ENCODE results near the gene MAK. TPM values are rescaled to one million over a fixed set of nuclear protein-coding genes. Genes with fewer than 3 reads are reported as not detected.

The MAK gene
- total and polyA plus RNA-seq, 2 of the 13 experiments (the other 11 are each of a cell fraction or from before 2014, with no cell fraction given): 0.04 TPM; not detected in 1

DNA sequence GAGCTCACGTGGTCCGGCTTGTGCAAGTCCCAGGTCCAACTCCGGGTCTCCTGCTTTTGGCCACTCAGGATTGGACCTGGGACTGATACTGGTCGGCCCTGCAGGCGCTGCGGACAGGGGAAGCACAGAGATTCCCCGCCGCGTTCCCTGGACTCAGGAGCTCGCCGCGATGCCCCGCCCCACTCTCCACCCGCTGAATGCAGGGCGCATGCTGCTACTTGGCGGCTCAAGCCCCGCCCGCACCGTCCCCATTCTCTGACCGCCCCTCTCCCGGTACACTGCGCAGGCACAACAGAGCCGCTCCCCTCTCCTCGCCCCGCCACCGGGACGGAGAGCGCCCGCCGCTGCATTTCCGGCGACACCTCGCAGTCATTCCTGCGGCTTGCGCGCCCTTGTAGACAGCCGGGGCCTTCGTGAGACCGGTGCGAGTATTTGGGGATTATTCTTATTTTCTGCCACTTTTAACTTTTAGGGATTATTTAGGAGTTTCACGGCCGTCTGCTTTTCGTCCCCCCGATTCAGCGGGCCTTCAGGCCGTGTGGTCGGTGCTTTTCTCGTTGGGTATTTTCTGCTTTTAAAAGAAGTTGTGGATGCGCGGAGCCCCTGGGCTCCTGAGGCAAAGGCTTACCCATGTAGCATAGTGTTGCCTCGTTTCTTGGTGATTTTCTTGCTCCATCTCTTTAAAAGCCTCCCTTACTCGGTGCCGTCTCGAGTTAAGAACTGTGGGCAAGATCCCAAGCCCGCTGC lies 115.3 kb downstream of the MAK start, which contains the start of gene TMEM14C (continued):
- TF ChIP-seq ZNF766 (CRISPR knock-in tag; IDR thresholded peaks at IDR 0.05; ENCODE audit: borderline replicate concordance): peak; percentile 92
- no peak for TF ChIP-seq ESRRA (CRISPR knock-in tag; IDR thresholded peaks at IDR 0.05; ENCODE audit: low read depth)
- peak; percentile 48 for TF ChIP-seq HNRNPK (IDR thresholded peaks at IDR 0.05; ENCODE audit: low read depth, low read length, poor library complexity, severe bottlenecking)
- TF ChIP-seq HOXA9 (CRISPR knock-in tag; IDR thresholded peaks at IDR 0.05; ENCODE audit: borderline replicate concordance): peak; percentile 91; the same call in 1 of the 2 replicates
- TF ChIP-seq ZNF746 (CRISPR knock-in tag; IDR thresholded peaks at IDR 0.05): peak; percentile 93
- TF ChIP-seq, protein P1, sequence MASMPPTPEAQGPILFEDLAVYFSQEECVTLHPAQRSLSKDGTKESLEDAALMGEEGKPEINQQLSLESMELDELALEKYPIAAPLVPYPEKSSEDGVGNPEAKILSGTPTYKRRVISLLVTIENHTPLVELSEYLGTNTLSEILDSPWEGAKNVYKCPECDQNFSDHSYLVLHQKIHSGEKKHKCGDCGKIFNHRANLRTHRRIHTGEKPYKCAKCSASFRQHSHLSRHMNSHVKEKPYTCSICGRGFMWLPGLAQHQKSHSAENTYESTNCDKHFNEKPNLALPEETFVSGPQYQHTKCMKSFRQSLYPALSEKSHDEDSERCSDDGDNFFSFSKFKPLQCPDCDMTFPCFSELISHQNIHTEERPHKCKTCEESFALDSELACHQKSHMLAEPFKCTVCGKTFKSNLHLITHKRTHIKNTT (CRISPR knock-in tag; IDR thresholded peaks at IDR 0.05): no peak
- TF ChIP-seq MYC (CRISPR knock-in tag; IDR thresholded peaks at IDR 0.05; ENCODE audit: borderline replicate concordance): peak; percentile 96
- peak; percentile 77 for TF ChIP-seq ISL2 (CRISPR knock-in tag; IDR thresholded peaks at IDR 0.05)
- TF ChIP-seq NFYC (CRISPR knock-in tag; IDR thresholded peaks at IDR 0.05): peak; percentile 64
- peak; percentile 97 for TF ChIP-seq SALL1 (CRISPR knock-in tag; IDR thresholded peaks at IDR 0.05)
- TF ChIP-seq, protein P2, sequence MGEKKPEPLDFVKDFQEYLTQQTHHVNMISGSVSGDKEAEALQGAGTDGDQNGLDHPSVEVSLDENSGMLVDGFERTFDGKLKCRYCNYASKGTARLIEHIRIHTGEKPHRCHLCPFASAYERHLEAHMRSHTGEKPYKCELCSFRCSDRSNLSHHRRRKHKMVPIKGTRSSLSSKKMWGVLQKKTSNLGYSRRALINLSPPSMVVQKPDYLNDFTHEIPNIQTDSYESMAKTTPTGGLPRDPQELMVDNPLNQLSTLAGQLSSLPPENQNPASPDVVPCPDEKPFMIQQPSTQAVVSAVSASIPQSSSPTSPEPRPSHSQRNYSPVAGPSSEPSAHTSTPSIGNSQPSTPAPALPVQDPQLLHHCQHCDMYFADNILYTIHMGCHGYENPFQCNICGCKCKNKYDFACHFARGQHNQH (CRISPR knock-in tag; IDR thresholded peaks at IDR 0.05): peak; percentile 94
- peak; percentile 88 for TF ChIP-seq IRF2 (CRISPR knock-in tag; IDR thresholded peaks at IDR 0.05)
- 0 out of 2 replicates have a peak, but pooled peaks have one; percentile 43 for TF ChIP-seq ZNF629 (CRISPR knock-in tag; conservative IDR thresholded peaks at IDR 0.05)
- TF ChIP-seq CC2D1A (CRISPR knock-in tag; IDR thresholded peaks at IDR 0.05): no peak
- peak; percentile 29 for TF ChIP-seq SRSF1 (optimal IDR thresholded peaks at IDR 0.05; ENCODE audit: low read depth, low read length)
- TF ChIP-seq TSC22D2 (CRISPR knock-in tag; IDR thresholded peaks at IDR 0.05; ENCODE audit: borderline replicate concordance): no peak; the same call in 1 of the 2 replicates
- no peak for TF ChIP-seq MAFK (conservative IDR thresholded peaks at IDR 0.05 in 1 of 2, IDR thresholded peaks at IDR 0.05 in 1 of 2; ENCODE audit: low read length in 2 of 2)
- TF ChIP-seq ZNF317 (CRISPR knock-in tag; IDR thresholded peaks at IDR 0.05): peak; percentile 44
- TF ChIP-seq ZNF775 (CRISPR knock-in tag; IDR thresholded peaks at IDR 0.05; ENCODE audit: borderline replicate concordance): peak; percentile 90; the same call in 1 of the 2 replicates
- peak; percentile 72 for TF ChIP-seq RAD51 (IDR thresholded peaks at IDR 0.05; ENCODE audit: borderline replicate concordance)
- TF ChIP-seq, protein P3, sequence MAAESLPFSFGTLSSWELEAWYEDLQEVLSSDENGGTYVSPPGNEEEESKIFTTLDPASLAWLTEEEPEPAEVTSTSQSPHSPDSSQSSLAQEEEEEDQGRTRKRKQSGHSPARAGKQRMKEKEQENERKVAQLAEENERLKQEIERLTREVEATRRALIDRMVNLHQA (CRISPR knock-in tag; IDR thresholded peaks at IDR 0.05): no peak
- peak; percentile 85; the same call in 1 of the 2 replicates for TF ChIP-seq NFATC3 (CRISPR knock-in tag; IDR thresholded peaks at IDR 0.05)
- TF ChIP-seq YY1 (IDR thresholded peaks at IDR 0.05; ENCODE audit: insufficient read depth, insufficient replicate concordance, low read depth, low read length): no peak
- TF ChIP-seq, protein P4, sequence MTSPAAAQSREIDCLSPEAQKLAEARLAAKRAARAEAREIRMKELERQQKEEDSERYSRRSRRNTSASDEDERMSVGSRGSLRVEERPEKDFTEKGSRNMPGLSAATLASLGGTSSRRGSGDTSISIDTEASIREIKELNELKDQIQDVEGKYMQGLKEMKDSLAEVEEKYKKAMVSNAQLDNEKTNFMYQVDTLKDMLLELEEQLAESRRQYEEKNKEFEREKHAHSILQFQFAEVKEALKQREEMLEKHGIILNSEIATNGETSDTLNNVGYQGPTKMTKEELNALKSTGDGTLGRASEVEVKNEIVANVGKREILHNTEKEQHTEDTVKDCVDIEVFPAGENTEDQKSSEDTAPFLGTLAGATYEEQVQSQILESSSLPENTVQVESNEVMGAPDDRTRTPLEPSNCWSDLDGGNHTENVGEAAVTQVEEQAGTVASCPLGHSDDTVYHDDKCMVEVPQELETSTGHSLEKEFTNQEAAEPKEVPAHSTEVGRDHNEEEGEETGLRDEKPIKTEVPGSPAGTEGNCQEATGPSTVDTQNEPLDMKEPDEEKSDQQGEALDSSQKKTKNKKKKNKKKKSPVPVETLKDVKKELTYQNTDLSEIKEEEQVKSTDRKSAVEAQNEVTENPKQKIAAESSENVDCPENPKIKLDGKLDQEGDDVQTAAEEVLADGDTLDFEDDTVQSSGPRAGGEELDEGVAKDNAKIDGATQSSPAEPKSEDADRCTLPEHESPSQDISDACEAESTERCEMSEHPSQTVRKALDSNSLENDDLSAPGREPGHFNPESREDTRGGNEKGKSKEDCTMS (CRISPR knock-in tag; conservative IDR thresholded peaks at IDR 0.05): no peak
- TF ChIP-seq ZNF615 (CRISPR knock-in tag; IDR thresholded peaks at IDR 0.05; ENCODE audit: borderline replicate concordance): peak; percentile 64; the same call in 1 of the 2 replicates
